NCI-H446 (cell line): ENCODE data around the gene HOXC11.

Experiments
- DNase-seq, 2 experiments: peaks; one replicate each; lab custom pipeline; 2025; lab: John Stamatoyannopoulos, UW

HOXC11 gene

DNA sequence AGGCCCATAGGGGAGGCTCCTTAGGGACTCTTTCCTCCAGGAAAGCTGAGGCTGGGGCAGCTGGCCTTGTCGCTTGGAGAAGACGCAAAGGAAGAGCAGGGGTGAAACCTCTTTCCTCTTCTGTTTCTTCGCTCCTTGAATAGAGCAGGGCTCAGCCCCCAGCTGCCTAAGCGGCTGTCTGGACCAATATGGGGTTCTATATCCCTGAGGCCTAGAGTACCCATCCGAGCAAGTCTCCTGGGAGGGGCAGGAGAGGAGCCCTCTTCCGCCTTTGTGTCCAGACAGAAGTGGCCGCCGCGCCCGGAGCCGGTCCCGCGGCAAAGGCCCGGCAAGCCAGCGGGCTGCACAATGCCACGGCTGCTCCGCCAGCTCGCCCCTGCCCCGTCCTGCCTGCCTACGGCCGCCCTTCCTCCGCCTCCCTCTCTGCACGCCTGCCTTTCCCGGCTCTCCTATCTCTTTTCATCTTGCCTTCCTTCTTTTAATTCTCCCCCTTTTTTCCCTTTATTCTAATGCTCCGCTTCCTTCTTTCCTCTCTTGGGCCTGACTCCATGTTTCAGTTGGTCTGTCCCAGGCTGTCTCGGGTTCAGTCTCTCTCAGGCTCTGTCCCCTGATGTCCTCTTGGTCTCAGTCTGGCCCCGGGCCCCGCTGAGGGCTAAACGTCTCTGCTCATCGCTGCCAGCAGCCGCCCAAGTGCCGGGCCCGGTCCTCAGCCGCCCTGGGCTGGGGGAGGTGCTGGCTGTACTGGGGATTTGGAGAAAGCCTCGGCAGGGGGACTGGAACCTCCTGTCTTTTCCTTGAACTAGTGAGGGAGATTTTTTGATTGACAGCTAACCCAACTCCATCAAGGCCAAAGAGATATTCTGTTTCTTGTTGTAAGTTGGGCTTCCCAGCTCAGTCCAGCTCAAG lies 24.5 kb downstream of the HOXC11 start:
- no peak for DNase-seq

DNA sequence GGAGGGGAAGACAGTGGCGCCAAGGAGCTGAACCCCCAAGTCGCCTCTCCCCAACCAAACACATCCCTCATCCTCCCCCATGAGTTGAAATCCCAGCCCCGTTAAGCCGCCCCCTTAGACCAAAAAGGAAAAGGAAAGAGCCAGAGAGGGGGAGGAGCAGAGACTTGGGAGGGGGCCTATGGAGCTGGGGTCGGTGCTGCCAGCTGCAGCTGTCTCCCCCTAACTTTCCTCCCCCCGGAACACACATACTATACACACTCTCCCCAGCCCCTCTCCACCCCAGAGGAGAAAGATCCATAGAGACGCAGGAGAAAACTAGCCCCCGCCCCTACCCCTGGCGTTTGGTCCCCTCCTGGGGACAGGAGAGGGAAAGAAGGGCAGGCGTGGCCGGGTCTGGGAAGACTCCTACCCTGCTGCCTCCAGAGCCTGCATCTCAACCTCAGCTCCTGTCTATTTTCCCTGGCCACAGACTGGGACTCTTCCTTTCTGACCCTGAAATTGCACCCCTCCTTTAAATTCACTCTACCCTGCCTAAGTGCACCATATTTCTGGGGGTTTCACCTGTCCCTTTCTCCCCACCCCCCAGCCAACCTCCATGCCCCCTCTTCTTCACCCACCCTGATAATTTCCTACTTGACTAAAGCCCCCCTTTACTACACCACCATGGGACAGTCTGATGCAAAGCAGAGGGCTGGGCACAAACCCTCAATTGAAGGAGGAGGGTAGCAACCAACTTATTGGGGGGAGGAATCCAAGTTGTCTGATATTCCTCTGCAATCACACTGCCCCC lies 25.4 kb downstream of the HOXC11 start:
- no peak for DNase-seq

DNA sequence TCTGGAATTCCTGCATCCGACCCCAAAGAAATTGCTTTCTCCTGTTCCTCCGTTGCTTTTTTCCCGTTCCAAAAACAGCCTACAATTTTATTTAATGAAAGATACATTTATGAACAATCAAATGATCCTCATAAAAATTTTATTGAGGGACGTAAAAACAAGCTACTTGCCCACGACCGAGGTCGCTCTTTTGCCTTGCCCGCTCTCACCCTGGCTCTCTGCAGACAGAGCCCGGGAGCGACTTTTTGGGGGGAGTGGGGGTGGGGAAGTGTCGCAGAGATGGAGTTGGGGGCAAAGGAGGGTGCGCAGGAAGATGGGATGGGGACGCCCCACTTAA lies 25.9 kb downstream of the HOXC11 start:
- DNase-seq: no peak

DNA sequence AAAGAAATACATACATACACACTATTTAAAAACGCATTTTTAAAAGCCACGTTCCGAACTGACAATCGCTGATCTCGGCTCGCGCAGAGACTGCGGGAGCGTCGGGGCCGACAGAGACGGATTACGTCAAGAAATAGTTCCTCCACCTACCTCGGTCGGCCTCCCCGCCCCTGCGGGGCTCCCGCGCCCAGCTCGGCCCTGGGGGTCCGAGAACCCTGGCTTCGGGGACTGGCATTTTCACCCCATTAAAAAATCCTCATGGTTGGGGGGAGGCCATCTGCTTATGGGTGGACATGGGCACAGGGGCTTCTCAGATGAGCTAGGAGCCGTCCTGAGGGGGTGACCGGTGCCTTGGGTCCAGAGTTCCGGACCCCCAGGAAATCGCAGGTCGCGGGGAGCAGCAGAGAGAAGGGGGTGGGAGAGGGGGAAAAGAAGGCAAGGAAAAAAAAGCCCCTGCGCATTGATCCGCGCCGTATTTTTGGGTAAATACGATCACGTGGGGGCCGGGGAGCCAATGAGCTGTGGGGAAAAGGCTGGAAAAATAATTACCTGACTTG lies 26.7 kb downstream of the HOXC11 start:
- peak; percentile 59 to 76 for DNase-seq

DNA sequence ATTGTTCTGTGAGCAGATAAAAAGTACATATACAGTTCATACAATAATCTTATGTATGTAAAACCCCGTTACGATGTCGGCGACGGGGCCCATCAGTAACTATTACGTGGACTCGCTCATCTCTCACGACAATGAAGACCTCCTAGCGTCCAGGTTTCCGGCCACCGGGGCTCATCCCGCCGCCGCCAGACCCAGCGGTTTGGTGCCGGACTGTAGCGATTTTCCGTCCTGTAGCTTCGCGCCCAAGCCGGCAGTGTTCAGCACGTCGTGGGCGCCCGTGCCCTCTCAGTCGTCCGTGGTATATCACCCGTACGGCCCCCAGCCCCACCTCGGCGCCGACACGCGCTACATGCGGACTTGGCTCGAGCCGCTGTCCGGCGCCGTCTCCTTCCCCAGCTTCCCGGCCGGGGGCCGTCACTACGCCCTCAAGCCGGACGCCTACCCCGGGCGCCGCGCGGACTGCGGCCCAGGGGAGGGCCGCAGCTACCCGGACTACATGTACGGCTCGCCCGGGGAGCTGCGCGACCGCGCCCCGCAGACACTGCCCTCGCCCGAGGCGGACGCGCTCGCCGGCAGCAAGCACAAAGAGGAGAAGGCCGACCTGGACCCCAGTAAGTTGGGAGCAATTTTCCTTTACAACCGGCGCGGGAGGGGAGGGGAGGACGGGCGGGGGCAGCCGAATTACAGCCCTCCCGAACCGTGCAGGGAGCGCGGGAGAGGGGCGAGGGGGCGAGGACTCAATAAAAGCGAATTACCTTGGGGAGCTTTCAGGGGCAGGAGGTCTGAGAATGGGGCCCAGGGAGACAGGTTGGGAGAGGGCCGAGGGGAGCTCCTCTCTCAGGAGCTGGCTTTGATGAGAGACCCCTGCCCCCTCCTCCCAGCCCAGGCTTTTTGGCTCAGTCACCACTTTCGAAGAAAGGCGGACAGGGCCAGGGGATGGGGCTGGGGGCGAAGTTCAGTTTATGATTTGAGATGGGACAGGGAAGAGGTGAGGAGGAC lies 27.5 kb downstream of the HOXC11 start, which contains the start of gene HOXC9:
TSS of gene HOXC9 (plus strand) at position 46 of the 999 bp plus-strand sequence. CDS start at position 74, 28 bp downstream.
- DNase-seq: no peak

DNA sequence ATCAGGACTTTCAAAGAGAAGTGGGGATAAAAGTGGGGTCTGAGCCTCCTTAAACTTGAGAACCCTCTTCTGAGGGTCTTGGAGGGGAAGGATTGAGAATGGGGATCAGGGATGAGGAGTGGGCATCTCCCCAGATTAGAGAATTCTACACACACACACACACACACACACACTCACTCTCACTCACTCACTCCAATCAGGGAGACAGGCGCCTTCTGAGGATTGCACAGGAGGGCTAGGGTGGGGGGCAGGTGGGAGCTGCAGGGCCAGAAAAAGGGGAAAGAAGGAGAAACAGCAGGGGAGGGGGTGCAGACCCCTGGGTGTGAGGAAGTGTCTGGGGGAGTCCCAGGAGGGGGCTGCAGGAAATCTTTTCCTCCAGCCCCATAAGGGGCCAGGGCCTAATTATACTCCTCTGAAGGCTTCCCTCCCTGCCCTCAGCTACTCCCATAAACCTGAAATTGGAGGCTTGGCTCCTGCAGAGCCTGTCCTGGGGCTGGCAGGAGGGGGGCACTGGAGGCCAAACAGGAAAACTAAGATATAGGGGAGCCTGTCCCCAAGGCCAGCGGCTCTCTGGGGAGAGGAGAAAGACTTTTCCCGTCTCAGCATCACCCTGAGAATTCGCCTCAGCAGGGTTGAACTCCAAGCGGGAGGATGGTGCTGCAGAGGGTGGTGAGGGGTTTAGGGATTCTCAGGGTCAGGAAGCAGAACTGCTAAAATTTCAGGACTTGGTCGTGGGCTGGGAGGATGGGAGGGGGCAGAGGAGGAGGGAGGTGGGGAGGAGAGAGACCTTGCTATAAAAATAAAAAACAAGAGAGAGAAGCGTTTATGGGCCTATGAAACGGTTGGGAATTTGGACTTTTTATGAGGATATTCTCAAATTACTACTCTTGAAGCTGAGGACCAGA lies 28.6 kb downstream of the HOXC11 start:
- no peak for DNase-seq

DNA sequence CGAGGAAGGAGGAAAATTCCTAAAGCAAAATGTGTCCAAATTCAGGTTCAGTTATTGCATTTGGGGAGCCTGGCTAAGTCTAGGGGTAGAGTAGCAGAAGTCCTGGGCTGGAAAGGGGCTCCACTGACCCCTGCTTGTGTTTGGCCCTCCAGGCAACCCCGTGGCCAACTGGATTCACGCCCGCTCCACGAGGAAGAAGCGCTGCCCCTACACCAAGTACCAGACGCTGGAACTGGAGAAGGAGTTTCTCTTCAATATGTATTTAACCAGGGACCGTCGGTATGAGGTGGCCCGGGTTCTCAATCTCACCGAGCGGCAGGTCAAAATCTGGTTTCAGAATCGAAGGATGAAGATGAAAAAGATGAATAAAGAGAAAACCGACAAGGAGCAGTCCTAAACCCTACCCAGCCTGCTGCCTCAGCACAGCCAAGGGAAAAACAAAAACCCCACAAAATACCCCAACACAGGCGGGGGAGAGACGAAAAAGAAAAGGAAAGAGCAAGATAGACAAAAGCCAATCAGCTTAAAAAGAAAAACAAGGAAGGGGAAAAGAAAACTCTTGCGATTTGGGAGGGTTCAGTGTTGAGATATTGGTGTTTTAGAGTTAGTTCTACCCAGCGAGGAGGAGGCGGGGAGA lies 29.5 kb downstream of the HOXC11 start:
- no peak for DNase-seq

DNA sequence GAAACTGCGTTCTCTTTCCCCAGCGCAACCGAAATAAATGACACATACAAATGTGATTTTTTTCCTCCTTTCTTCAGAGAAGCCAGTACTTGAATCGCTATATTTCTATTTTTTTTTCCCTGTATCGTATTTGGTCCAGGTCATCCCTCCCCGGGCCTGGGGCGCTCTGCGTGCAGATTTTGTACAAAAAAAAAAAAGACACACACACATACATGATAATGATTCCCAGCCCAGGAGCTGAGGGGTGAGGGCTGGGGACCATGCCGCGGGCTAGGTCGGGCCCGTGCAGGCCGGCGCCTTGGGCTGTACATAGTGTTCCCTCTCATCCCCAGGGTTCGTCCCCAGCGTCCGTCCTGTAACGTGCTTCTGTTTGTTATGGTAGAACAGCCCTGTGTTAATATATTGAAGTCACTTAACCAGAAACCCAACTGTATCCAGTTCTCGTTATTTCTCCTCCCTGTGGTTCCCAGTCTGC lies 30.0 kb downstream of the HOXC11 start:
- DNase-seq: no peak

DNA sequence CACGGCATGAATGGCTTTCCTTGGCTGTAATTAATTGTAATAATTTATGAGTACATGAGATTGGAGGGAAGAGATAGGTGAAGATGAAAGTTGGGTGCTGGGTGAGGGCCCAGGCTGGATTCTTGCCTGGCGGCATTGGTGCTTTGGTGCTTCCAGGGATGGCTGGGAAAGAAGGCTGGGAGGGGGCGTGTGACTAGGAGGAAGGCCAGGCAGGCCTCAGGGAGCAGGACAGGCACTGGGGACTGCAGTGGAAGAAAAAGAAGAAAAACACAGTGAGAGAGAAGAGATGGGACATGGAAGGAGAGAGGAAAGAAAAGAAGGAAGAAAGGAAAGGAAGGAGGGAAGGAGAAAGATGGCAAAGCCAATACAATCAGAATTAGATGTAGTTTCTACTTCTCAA lies 30.7 kb downstream of the HOXC11 start:
- DNase-seq: no peak

- DNase-seq: no peak
Measured at GRCh38 chr12:54004063-54004840, 31.3 kb downstream of the HOXC11 start.

- no peak for DNase-seq
Measured at GRCh38 chr12:54004841-54005530, 32.1 kb downstream of the HOXC11 start.

DNA sequence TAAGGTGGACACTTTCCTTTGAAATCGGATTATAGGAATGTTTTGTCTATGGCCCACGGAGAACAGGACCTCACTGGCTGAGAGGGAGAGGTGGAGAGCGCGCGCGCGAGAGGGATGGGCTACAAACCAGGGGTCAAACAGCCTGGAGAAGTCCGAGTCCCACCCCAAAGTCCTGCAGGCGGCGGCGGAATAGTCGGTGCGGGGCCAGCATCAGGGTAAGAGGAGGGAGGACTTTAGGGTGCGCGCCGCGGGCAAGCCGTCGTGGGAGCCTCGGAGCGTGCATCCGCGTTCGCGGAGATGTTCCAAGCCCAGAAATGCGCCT lies 32.6 kb downstream of the HOXC11 start:
- DNase-seq: no peak

- peak; percentile 64 to 89 for DNase-seq
Measured at GRCh38 chr12:54005853-54006558, 33.1 kb downstream of the HOXC11 start.

- no peak for DNase-seq
Measured at GRCh38 chr12:54006559-54007220, 33.8 kb downstream of the HOXC11 start.

DNA sequence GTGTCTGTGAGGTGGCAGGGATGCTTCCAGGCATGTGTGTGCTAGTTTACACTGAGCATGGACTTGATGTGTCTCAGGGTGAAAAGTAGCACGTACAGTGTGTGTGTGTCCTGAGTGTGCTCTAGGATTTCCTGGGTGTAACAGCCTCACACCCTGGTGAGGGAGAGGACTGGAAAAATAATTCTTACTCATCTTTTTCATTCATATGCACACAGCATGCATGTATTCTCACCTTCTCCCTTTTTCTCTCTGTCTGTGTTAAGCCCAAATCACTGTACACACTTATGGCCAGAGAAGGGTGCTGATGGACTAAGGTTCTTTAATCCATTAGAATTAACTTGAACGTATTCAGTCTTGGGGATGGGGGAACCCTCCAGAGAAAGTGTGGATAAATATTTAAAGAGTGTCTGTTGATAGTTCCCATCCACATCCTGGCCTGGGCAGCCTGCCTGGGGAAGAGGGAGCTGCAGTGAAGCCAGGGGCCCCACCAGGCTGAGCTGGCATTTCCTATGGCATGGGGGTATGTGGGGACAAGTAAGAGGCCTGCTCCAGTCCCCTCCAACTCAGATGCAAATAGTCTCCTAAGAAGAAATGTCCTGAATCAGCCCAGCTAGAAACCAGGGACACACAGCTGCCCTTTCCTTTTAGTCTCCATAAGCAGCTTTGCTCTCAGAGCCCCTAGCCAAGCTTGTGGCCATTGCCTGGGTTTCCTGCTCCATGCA lies 34.8 kb downstream of the HOXC11 start:
- no peak for DNase-seq

DNA sequence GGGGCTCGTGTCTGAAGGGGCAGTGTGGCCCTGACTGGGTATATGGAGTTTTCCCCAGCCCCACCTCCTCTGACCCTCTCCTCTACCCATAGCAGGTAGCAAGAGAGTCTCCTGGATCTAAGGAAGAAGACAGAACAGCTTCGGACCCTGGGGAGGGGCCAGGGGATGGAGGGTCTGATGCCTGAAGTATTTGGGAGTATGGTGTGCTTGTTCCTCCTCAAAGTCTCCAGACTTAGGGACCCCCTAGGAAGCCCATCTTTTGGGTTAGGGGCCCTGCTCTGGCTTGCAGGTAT lies 35.3 kb downstream of the HOXC11 start:
- DNase-seq: no peak
